NCI-H146 treated with DMSO at 0.1 percent for 48 hours (cell line): ENCODE data around the gene ITPR2.

Experiments used
- DNase-seq: peaks from one replicate; lab custom pipeline; 2025; ENCODE audit not compliant: unreplicated experiment; lab: John Stamatoyannopoulos, UW

Gene ITPR2

GRCh38 chr12:26373606-26374495, 459.1 kb downstream of the ITPR2 start:
- DNase-seq: no peak

GRCh38 chr12:26372866-26373265, 460.1 kb downstream of the ITPR2 start:
- DNase-seq: no peak

GRCh38 chr12:26370098-26370497, 462.9 kb downstream of the ITPR2 start:
- no peak for DNase-seq

GRCh38 chr12:26369588-26369987, 463.4 kb downstream of the ITPR2 start:
- DNase-seq: no peak

- DNase-seq: no peak
These were observed 464.8 kb downstream of the ITPR2 start for GRCh38 chr12:26367991-26368730.

GRCh38 chr12:26361964-26362363, 471.0 kb downstream of the ITPR2 start:
- DNase-seq: no peak

- DNase-seq: no peak
These were observed 472.9 kb downstream of the ITPR2 start for GRCh38 chr12:26360062-26360461.

- no peak for DNase-seq
These were observed 473.4 kb downstream of the ITPR2 start for GRCh38 chr12:26359576-26359975.

GRCh38 chr12:26358651-26359050, 474.3 kb downstream of the ITPR2 start:
- no peak for DNase-seq

GRCh38 chr12:26347300-26347699, 485.7 kb downstream of the ITPR2 start:
- no peak for DNase-seq

- DNase-seq: no peak
These were observed 486.3 kb downstream of the ITPR2 start for GRCh38 chr12:26346736-26347135.

- no peak for DNase-seq
These were observed 487.5 kb downstream of the ITPR2 start for GRCh38 chr12:26345471-26346003.

- DNase-seq: no peak
These were observed 491.5 kb downstream of the ITPR2 start for GRCh38 chr12:26341491-26341890.

GRCh38 chr12:26340649-26341048, 492.3 kb downstream of the ITPR2 start:
- DNase-seq: no peak

GRCh38 chr12:26339976-26340375, 493.0 kb downstream of the ITPR2 start:
- DNase-seq: no peak

GRCh38 chr12:26338586-26339572, 494.1 kb downstream of the ITPR2 start:
- DNase-seq: no peak

- no peak for DNase-seq
These were observed 497.3 kb downstream of the ITPR2 start for GRCh38 chr12:26335651-26336050.

- DNase-seq: no peak
These were observed 498.3 kb downstream of the ITPR2 start for GRCh38 chr12:26334621-26335124.

- no peak for DNase-seq
These were observed 501.0 kb downstream of the ITPR2 start for GRCh38 chr12:26331960-26332359.

- DNase-seq: no peak
These were observed 501.9 kb downstream of the ITPR2 start for GRCh38 chr12:26331136-26331535.
